Measurements from ENCODE around the gene SPAG7. TPM values are rescaled to one million over a fixed set of nuclear protein-coding genes. Genes with fewer than 3 reads are reported as not detected.

The SPAG7 gene
- total RNA-seq, 1 experiment from 2014 or later: 97.3 TPM

- TF ChIP-seq, protein P1, sequence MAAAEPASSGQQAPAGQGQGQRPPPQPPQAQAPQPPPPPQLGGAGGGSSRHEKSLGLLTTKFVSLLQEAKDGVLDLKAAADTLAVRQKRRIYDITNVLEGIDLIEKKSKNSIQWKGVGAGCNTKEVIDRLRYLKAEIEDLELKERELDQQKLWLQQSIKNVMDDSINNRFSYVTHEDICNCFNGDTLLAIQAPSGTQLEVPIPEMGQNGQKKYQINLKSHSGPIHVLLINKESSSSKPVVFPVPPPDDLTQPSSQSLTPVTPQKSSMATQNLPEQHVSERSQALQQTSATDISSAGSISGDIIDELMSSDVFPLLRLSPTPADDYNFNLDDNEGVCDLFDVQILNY (CRISPR knock-in tag; IDR thresholded peaks at IDR 0.05): no peak
- TF ChIP-seq ZBTB21 (CRISPR knock-in tag; IDR thresholded peaks at IDR 0.05; ENCODE audit: borderline replicate concordance): no peak
- TF ChIP-seq, protein P2, sequence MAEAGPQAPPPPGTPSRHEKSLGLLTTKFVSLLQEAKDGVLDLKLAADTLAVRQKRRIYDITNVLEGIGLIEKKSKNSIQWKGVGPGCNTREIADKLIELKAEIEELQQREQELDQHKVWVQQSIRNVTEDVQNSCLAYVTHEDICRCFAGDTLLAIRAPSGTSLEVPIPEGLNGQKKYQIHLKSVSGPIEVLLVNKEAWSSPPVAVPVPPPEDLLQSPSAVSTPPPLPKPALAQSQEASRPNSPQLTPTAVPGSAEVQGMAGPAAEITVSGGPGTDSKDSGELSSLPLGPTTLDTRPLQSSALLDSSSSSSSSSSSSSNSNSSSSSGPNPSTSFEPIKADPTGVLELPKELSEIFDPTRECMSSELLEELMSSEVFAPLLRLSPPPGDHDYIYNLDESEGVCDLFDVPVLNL (CRISPR knock-in tag; IDR thresholded peaks at IDR 0.05; ENCODE audit: borderline replicate concordance, low read depth): no peak
These were observed 30.1 kb downstream of the SPAG7 start (continued) for GRCh38 chr17:4937553-4937952.

- CTCF ChIA-PET: interaction anchor here (0.9 kb wide), 1 partner anchor 14 kb away, joined by 3 read pairs; the partner anchor contains the start of gene ENO3
These were observed 31.2 kb downstream of the SPAG7 start for GRCh38 chr17:4936436-4936835.

More at GRCh38 chr17:4936436-4936835, 31.2 kb downstream of the SPAG7 start:
- Mint-ChIP-seq H3K27ac (peak overlapping the region; percentile 81; the same call in 1 of the 2 replicates), H3K4me3 (no peak overlapping the region), H3K36me3 (peaks cover 21% of the 10 kb centered on the region), H3K9me3 (no peaks in the 10 kb centered on the region), H3K4me1 (peaks cover 25% of the 10 kb centered on the region), H3K27me3 (ENCODE audit: low read depth) (no peaks in the 10 kb centered on the region)
- TF ChIP-seq SOX15 (CRISPR knock-in tag; IDR thresholded peaks at IDR 0.05) (no peak), CREM (CRISPR knock-in tag; IDR thresholded peaks at IDR 0.05) (no peak), ATF1 (CRISPR knock-in tag; IDR thresholded peaks at IDR 0.05) (no peak), FOXP1 (CRISPR knock-in tag; IDR thresholded peaks at IDR 0.05; ENCODE audit: borderline replicate concordance) (no peak), ESRRA (CRISPR knock-in tag; IDR thresholded peaks at IDR 0.05; ENCODE audit: borderline replicate concordance) (no peak), FOXJ3 (CRISPR knock-in tag; IDR thresholded peaks at IDR 0.05; ENCODE audit: borderline replicate concordance) (no peak), HMGXB4 (CRISPR knock-in tag; IDR thresholded peaks at IDR 0.05) (no peak), ZNF121 (CRISPR knock-in tag; IDR thresholded peaks at IDR 0.05) (no peak)
- TF ChIP-seq, protein P3, sequence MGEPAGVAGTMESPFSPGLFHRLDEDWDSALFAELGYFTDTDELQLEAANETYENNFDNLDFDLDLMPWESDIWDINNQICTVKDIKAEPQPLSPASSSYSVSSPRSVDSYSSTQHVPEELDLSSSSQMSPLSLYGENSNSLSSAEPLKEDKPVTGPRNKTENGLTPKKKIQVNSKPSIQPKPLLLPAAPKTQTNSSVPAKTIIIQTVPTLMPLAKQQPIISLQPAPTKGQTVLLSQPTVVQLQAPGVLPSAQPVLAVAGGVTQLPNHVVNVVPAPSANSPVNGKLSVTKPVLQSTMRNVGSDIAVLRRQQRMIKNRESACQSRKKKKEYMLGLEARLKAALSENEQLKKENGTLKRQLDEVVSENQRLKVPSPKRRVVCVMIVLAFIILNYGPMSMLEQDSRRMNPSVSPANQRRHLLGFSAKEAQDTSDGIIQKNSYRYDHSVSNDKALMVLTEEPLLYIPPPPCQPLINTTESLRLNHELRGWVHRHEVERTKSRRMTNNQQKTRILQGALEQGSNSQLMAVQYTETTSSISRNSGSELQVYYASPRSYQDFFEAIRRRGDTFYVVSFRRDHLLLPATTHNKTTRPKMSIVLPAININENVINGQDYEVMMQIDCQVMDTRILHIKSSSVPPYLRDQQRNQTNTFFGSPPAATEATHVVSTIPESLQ (CRISPR knock-in tag; IDR thresholded peaks at IDR 0.05): no peak
- TF ChIP-seq, protein P4, sequence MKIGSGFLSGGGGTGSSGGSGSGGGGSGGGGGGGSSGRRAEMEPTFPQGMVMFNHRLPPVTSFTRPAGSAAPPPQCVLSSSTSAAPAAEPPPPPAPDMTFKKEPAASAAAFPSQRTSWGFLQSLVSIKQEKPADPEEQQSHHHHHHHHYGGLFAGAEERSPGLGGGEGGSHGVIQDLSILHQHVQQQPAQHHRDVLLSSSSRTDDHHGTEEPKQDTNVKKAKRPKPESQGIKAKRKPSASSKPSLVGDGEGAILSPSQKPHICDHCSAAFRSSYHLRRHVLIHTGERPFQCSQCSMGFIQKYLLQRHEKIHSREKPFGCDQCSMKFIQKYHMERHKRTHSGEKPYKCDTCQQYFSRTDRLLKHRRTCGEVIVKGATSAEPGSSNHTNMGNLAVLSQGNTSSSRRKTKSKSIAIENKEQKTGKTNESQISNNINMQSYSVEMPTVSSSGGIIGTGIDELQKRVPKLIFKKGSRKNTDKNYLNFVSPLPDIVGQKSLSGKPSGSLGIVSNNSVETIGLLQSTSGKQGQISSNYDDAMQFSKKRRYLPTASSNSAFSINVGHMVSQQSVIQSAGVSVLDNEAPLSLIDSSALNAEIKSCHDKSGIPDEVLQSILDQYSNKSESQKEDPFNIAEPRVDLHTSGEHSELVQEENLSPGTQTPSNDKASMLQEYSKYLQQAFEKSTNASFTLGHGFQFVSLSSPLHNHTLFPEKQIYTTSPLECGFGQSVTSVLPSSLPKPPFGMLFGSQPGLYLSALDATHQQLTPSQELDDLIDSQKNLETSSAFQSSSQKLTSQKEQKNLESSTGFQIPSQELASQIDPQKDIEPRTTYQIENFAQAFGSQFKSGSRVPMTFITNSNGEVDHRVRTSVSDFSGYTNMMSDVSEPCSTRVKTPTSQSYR (CRISPR knock-in tag; IDR thresholded peaks at IDR 0.05): no peak
- TF ChIP-seq, protein P5, sequence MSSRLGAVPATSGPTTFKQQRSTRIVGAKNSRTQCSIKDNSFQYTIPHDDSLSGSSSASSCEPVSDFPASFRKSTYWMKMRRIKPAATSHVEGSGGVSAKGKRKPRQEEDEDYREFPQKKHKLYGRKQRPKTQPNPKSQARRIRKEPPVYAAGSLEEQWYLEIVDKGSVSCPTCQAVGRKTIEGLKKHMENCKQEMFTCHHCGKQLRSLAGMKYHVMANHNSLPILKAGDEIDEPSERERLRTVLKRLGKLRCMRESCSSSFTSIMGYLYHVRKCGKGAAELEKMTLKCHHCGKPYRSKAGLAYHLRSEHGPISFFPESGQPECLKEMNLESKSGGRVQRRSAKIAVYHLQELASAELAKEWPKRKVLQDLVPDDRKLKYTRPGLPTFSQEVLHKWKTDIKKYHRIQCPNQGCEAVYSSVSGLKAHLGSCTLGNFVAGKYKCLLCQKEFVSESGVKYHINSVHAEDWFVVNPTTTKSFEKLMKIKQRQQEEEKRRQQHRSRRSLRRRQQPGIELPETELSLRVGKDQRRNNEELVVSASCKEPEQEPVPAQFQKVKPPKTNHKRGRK (CRISPR knock-in tag; IDR thresholded peaks at IDR 0.05; ENCODE audit: borderline replicate concordance): no peak
- TF ChIP-seq, protein P6, sequence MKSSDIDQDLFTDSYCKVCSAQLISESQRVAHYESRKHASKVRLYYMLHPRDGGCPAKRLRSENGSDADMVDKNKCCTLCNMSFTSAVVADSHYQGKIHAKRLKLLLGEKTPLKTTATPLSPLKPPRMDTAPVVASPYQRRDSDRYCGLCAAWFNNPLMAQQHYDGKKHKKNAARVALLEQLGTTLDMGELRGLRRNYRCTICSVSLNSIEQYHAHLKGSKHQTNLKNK (CRISPR knock-in tag; IDR thresholded peaks at IDR 0.05): no peak
- no peak for ATAC-seq
- POLR2A ChIA-PET: no interaction called here
- DNase-seq (ENCODE audit: low spot score): no peak
